C4-2B (cell line): ENCODE data around the gene KCNK3.

Source experiments
- ZFX ChIP-seq: fragments of 450-650 bp; IDR thresholded peaks from 2 replicates; pipeline ENCODE4 v1.6.1; 2017
- TF ChIP-seq, protein P1 (sequence below): fragments of 450-650 bp; conservative IDR thresholded peaks from 2 replicates; pipeline ENCODE4 v1.5.1; 2017; ENCODE audit warnings: mild to moderate bottlenecking

DNA sequence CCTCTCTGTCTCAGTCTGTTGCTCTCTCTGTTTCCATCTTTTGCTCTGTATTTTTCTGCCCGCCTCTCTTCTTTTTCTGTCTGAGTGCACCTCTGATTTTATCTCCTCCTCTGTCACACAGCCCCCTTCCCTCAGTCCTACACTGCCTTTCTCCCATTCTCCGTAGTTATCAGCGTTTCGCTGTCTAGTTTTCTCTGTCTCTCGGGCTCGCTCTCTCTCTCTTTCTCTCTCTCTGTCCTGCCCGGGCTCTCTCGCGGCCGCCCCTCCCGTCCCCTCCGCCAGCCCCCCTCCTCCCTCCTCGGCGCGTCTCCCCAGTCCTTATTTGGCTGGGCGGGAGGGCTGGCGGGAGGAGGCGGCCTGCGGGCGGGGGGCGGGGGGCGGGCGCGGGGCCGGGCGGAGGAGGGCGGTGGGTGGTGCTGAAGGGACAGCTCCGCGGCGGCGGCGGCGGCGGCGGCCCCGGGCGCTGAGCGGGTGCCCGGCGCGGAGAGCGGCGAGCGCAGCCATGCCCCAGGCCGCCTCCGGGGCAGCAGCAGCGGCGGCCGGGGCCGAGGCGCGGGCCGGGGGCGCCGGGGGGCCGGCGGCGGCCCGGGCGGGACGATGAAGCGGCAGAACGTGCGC, at the start of gene KCNK3:
- TF ChIP-seq, protein P1, sequence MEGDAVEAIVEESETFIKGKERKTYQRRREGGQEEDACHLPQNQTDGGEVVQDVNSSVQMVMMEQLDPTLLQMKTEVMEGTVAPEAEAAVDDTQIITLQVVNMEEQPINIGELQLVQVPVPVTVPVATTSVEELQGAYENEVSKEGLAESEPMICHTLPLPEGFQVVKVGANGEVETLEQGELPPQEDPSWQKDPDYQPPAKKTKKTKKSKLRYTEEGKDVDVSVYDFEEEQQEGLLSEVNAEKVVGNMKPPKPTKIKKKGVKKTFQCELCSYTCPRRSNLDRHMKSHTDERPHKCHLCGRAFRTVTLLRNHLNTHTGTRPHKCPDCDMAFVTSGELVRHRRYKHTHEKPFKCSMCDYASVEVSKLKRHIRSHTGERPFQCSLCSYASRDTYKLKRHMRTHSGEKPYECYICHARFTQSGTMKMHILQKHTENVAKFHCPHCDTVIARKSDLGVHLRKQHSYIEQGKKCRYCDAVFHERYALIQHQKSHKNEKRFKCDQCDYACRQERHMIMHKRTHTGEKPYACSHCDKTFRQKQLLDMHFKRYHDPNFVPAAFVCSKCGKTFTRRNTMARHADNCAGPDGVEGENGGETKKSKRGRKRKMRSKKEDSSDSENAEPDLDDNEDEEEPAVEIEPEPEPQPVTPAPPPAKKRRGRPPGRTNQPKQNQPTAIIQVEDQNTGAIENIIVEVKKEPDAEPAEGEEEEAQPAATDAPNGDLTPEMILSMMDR, result no peak
- TF ChIP-seq ZFX, result no peak
